GM21619 (cell line): ENCODE measurements around the gene POU3F1.
A peak's percentile ranks its signal among the peaks of the same experiment; 100 is the strongest.

ENCODE experiments used
- ATAC-seq: cut with Tn5 transposase; IDR thresholded peaks from one replicate; pipeline ENCODE4 v1.9.1; 2021; ENCODE audit not compliant: unreplicated experiment

POU3F1 gene

DNA sequence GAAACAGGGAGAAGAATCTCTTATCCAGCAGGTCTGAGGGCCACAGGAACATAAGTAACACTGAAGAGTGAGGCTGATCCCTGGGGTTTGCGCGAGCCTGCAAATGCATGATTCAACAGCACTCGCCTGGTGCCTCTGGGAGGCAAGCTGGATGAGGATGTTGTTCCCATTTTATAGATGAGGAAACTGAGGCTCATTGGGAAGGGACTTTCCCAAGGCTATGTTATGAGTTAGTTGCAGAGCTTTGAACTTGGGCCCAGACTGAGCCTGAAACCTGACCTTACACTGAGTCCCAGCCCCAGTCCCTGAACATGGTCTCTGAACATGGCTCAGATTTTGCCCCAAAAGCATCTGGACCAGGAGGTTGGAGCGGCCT, 27.7 kb upstream of the POU3F1 start:
- ATAC-seq: no peak

DNA sequence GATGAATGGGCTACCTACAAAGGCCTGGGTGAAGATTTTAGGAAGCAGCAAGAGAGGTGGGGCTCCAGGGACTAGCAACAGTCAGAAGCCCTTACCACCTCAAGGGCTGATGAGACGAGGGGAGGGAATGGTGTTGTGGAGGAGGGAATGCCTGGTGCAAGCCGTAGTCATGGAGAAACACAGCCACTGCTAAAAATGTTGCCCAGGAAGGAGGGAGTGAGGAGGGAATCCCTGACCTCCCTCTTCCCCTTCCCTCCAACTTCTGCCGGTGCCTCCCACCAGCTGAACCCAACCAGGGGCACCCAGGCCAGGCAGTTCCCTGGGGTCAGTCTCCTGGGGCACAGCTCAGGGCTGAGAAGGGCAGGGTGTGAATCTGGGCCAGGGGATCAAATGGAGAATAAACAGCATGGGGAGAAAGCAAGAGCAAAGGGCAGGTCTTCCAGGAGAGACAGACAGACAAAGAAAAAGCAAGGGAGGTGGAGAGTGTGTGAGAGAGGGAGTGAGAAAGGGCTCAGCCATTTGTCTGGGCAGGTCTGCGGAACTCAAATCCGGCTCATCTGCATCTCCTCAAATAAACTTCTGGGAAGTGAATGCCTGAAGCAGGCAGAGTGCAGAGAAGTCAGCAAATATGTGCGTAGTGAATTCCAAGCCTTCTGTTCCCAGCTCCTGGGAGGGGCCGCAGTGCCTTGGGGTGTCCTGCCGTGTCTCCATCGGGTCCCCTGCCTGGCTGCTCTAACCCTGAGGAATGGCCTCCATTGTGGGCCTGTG, 27.1 kb upstream of the POU3F1 start:
- ATAC-seq: no peak

DNA sequence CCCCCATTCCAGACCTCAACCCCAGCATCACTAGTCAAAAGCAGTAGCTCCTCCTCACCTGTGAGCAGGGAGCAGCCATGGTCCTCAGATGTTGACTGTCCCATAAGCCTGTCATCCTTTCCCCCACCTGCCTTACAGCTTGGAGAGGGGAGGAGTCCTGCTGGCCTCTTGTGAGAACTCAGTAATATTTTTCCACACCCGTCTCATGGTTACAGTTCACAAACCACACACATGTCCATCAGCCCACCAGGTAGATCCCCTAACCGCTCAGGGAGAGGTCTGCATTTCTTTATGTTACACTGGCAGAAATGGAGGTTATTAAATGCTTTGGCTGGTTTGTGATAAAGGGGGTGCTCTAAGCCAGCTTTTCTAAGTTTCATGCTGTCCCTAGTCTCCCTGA, 26.3 kb upstream of the POU3F1 start:
- ATAC-seq: no peak

DNA sequence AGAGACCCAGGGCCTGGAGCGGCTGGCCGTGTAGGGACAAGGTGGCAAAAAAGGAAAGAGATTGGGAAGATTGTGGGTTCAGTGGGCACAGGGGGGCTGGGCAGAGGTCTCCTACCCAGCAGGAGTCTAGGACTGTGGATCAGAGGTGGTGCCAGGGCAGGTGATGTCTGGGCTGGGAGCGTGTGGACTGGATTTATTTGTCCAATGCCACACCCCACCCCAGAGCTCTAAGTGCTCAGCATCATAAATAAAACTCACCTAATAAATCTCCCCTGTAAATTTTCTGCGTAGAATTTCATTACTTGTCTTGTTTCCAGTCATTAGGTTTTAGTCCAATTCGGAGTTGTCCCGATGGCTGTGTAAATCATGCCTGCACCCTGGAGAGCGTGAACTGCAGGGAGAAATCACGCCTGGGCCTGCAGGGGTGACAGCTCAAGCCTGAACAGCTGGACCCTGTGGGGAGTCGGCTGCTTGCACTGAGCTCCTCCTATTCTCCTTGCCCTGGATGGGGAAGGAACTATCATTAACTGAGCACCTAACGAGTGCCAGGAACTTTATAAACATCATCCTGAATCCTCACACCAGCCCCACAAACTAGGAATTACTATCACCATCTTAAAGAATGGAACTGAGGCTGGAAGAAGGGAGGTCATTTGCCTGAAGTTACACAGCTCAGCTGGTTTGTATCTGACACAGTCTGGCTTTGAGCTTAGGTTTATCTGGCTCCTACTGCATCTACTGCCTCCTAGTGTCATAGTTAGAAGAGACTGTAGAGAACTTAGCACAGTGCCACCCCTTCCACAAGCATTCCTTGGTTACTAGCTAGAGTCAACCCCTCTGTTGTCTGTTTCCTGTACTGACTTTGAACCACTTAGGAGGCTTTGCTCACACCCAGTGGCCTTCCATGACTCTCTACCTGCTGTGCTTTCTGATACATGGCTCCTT, 25.0 kb upstream of the POU3F1 start:
- no peak for ATAC-seq

DNA sequence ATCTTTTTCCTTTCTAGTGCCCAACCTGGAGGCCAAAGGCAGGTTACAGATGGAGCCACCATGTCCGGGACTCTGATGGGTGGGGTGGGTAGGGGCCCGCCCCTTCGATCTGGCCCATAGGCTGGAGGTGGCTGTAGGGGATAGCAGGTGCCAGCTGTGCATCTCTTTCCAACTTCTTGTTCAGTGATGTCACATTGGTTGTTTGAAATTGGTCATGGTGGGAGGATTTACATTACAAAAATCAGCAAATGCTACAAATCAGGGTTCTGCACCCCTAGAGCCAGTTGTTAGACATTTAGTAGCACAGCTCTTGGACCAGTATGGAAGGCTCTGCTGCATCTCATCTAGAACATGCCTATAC, 22.4 kb upstream of the POU3F1 start:
- no peak for ATAC-seq

DNA sequence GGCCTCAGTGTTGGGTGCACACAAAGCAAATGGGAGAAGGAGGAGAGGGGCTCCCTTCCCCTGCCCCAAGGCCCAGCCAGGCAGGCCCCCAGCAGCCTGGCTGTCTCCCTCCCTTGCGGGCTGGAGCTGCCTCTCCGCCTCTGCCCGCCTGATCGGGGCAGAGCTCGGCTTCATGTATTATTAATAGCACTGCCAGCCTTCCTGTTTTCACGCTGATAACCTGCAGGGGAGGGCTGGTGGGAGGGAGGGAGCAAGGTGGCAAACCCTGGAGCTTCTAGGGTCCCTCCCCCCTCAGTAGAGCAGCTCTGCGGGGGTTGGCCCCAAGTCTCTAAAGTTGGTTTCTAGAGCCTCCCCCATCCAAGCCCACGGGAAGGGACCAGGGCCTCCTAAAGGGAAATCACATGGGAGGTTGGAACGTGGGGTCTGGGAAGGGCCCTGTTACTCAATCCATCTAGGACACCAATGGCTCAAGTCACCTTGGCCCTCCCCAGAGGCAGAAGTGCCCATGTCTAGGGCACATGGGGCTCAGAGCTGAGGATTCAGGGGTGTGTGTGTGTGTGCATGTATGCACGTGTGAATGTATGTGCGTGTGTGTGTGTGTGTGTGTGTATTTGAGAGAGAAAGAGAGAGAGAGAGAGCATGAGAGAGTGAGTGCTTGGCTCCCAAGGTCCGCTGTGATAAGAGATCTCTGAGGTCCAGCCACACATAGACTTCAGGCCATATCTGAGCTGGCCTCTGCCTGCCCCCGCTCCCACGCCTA, 21.8 kb upstream of the POU3F1 start:
- ATAC-seq: no peak

DNA sequence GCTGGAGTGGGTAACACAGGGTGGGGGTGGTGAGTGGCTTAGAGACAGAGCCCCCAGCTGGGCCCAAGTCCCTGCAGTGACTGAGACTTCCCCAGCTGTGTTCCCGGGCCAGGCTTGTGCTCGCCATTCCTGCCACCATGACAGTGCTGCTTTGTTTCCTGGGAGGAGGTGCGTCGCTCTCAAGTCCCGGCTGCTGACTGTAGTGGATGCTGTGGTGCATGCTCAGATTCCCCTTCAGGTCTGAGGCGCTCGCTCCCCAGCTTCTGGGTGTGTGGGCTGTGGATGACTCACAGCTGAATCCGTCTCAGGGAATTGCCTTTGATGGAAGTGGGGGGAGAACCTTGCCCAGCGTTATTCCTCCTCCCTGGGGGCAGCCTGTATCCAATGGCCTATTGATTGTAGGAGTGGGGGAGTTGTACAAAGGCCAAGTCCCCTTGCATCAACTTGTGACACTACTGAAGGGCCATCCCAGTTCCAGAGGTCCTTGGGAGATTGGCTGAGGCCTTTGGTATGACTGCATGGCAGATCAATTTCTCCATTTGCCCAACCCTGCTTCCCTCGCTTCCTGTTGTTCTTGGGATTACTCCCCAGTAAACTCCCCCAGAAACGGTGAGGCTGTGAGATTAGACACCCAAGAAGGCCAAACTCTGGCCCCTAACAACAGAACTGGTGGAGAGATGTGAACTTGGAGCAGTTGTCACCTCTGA, 17.8 kb upstream of the POU3F1 start:
- ATAC-seq: no peak

DNA sequence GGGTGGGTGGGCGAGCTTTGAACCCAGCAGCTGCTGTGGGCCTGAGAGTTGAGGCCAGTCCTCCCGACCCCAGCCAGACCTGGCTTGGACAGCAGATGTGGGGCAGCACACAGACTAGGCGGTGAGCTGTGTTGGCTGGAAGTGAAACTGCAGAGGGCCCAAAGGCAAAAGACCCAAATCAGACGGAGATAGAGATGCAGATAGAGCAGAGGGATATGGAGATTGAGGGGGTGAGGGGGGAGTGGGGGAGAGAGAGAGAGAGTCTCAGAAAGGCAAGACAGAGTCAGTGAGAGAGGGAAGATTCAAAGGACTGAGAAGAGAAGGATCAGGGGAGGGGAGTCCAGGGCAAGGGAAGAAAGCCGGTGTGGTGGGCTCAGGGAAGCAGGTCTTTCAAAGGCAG, 17.0 kb upstream of the POU3F1 start:
- ATAC-seq: no peak

DNA sequence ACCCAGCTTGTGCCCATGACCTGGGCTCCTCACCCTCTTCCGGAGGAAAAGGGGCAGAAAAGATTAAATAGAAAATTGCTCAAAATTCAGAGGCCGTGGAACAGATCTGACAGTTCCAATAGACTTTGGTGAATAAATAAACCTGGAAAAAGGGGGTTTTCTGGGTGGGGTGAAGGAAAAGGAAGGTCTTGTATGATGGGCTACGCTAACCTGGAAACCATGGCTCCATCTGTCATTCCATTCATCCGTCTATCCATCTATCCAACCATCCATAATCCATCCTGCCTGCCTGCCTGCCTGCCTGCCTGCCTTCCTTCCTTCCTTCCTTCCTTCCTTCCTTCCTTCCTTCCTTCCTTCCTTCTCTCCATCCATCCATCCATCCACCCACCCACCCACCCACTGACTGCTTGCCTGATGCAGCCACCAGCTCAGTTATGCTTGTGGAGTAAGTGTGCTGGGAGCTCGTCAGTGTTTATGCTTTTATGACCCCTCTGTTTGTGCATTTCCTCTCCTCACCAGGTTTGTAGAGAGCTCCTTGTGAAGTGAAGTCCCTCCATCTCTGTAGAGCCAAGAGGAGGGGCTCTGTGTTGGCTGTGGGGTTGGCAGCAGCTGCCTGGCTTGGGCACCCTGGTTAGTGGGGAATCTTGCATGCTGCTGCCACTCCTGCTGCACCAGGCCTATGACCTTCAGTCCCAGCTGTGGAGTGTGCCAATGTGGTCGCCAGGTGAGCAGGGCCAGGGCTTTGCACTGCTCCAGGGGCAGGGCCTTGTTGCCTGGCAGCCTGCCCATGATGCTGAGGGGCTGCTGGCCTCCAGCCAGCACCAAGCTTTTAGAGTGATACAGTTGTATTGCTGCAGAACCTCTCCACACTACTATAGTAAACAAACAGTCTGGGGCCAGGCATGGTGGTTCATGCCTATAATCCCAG, 16.0 kb upstream of the POU3F1 start:
- ATAC-seq: no peak

DNA sequence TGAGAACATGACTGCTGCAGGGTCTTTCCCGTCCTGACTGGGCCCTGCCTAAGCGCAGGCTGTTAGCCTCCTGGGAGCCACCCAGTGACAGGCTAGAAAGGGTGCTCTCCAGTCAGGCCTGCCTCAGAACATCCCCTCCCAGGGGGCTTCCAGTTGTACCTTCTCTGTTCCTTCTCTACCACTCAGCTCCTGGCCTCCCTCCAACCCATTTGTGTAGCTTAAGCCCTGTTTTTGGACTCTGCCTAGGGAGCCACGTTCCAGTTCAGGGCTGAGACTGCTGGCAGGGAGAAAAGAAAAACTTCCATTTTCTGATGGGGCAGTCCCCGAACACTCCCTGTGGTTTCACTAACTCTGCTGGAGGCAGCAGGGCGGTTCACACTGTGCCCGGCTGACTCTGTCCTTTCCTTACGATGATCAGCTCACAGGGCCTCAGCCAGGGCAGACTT, 15.3 kb upstream of the POU3F1 start:
- peak; percentile 64 for ATAC-seq

DNA sequence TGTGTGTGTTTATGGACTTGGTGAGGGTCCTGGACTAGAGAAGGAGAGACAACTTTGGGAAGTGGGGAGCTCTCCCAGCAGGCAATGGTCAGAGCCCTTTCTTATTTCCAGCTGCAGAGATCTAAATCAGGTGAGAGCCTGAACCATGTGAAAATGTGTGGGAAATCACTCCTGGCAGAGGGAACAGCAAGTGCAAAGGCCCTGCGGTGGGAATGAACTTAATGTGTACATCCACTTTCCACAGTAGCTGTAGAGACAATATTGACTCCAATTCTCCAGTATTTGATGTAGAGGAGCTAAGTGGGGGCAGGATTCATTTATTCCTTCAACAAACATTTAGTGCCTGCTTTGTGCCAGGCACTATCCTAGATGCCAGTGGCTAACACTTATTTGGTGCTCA, 14.7 kb upstream of the POU3F1 start:
- ATAC-seq: no peak

DNA sequence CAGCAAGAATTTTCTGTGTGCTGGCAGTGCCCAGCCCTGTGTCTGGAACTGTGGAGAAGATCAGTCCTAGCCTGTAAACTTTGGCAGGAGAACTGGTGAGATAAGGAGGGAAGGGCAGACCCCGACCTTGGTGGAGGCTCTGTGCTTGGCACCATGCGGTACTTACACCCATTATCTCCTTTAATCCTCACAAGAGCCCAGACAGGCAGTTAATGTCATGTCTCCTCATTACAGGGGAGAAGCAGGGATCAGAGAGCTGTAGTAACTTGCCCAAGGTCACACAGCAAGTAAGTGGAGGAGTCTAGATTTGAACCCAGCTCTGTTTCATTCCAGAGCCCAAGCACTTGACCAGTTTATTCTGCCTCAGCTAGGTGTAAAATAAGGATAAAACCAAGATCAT, 13.9 kb upstream of the POU3F1 start:
- no peak for ATAC-seq

DNA sequence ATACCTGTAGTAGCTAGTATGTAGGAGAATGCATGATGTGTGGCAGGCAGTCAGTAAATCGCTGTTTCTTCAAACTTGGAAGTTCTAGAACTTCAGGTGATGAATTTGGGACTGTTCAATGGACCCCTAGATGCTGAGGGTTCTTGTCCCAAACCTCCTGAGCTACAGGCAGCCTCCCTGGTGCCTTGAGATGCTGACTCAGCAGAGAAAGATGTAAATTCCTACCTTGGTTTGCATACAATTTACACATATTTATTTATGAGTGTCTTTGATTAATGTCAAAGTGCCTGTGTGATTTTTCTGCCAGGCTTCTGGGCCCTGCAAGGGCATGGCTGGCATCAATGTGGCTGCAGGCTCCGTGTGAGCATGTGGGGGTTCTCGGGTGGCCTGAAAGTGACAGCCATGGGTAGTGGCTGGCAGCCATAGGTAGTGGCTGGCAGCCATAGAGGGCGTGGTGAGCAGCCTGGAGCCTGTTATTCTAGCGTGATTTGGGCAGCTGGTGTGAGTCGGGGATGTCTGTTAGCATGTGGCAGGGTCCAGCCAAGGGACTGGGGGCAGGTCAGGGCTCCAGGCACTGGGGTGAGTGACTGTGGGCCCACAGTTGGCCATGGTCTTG, 13.2 kb upstream of the POU3F1 start:
- no peak for ATAC-seq

DNA sequence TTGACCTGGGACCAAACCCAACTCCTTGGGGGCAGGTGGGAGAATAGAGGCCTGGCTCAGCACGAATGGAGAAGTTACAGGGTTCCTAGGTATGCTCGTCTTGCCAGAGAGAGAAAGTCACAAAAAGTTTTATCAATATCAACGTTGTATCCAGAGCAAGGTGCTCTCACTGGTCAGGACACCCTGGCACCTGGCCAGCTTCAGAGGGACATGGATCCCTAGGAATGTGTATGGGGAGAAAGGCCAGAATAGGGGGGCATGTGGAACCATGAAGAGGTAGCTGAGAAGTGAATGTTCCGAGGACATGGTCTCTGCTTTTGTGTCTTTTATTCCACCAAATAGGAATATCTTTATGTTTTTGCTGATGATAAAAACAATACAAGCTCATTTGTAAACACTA, 9.4 kb upstream of the POU3F1 start:
- ATAC-seq: no peak

DNA sequence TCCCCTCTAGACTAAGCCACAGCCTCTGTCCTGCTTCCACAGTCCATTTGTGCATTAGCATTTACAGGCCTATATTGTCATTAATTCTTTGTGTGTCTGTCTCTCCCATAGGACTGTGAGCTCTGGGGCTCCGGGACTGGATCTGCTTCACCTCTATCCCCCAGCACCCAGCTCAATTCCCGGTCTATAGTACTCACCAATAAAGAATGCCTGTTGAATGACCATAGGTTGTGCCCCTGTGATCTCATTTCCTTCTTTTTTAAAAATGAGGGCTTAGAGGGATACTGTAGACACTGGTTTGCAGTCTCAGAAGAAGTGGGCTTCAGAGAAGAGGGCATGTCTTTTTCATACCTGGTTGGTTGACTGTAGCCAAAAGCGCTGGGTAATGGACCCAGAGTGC, 8.8 kb upstream of the POU3F1 start:
- ATAC-seq: no peak

DNA sequence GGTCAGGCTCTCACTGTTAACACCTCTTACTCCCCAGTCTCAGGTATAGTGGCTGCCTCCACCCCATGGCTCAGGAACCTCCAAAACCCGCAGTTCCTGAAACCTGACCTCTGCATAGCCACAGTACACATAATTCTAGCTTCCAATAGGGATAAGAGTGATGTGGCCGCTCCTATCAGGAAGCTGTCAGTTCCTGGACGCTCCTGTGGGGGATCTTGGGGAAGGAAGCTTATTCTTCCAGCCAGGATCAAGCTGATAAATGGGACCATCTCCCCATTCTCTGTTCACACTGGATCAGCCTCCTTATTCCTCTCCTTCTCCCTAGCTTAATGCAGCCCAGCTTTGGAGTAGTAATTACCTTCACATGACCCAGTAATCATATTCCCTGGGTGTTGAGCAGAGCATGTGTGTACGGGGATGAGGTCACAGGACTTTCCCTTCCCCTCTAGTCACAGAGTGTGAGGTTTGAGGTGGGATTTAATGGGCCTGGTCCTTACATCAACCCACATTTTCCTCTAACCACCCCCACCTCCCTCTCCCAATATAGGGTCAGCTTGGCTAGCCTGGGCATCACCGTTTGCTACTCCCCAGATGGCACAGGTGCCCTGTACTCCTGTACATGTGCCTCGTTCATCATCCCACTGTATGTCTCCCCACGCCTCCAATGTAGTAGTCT, 7.0 kb upstream of the POU3F1 start:
- no peak for ATAC-seq

DNA sequence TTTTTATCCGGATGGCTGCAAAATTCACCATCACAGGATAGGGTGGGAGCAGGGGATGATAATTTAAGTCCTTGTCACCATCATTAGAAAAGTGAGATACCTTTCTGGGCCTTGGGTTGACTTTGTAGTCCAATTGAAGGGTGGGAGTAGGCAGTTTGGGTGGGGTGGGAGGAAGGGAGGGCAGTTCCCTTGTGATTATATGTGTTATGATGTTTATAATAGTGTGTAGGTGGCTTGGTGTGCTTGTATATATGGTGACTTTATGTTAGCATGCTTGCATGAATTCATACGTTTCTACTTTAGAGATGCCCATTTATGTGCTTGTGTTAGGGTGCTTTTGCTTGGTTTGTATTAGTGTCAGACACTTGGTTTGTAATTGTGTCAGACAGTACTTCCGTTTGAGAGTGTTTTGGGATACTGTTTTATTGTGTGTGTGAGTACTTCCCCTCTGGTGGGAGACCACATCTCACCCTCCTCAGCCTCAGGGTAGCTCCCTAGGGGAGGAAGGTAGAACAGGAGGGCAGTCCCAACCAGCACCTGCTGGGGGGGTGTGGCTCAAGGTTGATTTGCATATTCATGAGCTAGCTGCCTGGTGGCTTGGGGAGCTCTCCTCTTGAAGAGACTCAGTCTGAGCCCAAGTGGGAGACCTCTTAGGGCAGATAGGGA, 6.3 kb upstream of the POU3F1 start:
- peak; percentile 66 for ATAC-seq

DNA sequence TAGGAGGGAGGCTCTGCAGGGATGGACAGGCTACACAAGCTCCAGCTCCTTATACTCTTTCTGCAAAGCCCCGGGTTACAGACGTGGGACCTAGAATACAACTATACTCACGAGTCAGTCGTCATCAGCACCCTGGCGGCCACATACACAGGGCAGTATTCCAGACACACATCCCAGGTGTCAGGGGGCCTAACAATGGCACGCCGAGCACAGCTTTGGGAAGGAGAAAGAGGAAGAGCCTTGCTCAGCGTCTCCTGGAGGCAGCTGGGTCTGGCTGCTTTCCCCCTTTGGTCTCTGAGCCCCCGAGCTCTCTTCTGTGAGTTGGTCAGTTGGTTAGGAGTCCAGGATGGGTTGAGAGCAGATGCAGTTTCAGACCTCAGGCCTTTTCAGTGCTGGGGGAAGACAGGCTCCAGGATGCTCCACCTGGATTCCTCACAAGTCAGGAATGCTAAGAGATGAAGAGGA, 4.5 kb upstream of the POU3F1 start:
- ATAC-seq: no peak
